Measurements from ENCODE around the gene PARD3. TPM values are rescaled to one million over a fixed set of nuclear protein-coding genes. Genes with fewer than 3 reads are reported as not detected.
A peak's percentile ranks its signal among the peaks of the same experiment; 100 is the strongest.

The PARD3 gene
- polyA plus RNA-seq, 3 donors, result 0.51 TPM; not detected in 2

DNA sequence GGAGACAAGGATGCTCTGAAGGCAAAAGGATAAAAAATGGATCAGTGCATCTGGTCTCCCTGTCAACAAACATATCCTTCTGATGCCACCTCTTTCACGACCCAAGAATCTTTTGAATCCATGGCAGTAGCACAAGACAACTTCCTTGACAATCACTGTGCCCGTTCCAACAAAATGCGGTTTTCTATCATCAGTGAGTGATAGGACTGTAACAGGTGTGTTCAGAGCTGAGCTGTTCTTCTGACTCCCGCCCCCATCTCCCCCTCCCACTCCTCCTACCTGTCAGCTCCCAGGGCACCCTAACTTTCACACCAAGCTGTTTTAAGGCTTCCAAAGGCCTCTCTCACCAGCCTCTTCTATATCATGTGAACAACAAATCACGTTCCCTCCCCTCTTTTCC lies 74.8 kb downstream of the PARD3 start:
- Mint-ChIP-seq H3K4me1 (no peaks in the 10 kb centered on the region), H3K27ac (no peak overlapping the region), H3K4me3 (peak overlapping the region in 1 of 2 donors; percentile 16), H3K36me3 (no peaks in the 10 kb centered on the region), H3K9me3 (peaks cover 0 to 4% (median 0%) of the 10 kb centered on the region in 7 donors), H3K27me3 (ENCODE audit: low read depth in 3 of 3) (peaks cover 16 to 35% (median 30%) of the 10 kb centered on the region in 3 donors)
- no peak overlapping the region for H3K4me3 ChIP-seq (replicated peaks in 1 of 3; ENCODE audit: low read depth in 2 of 3, low read length in 3 of 3)
- H3K9ac ChIP-seq (ENCODE audit: insufficient read depth, low read length, poor library complexity, severe bottlenecking), result no peak overlapping the region
- WGBS (ENCODE audit: insufficient coverage), result 100% methylated on average over 2 of the region's 5 CpGs
- TF ChIP-seq, protein P1, sequence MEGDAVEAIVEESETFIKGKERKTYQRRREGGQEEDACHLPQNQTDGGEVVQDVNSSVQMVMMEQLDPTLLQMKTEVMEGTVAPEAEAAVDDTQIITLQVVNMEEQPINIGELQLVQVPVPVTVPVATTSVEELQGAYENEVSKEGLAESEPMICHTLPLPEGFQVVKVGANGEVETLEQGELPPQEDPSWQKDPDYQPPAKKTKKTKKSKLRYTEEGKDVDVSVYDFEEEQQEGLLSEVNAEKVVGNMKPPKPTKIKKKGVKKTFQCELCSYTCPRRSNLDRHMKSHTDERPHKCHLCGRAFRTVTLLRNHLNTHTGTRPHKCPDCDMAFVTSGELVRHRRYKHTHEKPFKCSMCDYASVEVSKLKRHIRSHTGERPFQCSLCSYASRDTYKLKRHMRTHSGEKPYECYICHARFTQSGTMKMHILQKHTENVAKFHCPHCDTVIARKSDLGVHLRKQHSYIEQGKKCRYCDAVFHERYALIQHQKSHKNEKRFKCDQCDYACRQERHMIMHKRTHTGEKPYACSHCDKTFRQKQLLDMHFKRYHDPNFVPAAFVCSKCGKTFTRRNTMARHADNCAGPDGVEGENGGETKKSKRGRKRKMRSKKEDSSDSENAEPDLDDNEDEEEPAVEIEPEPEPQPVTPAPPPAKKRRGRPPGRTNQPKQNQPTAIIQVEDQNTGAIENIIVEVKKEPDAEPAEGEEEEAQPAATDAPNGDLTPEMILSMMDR (IDR thresholded peaks at IDR 0.05), result no peak
- H4K20me1 ChIP-seq (ENCODE audit: insufficient read depth, low read length), result no peaks in the 10 kb centered on the region
- no peak overlapping the region for H3K4me2 ChIP-seq (replicated peaks; ENCODE audit: extremely low read depth, low read length, poor library complexity, severe bottlenecking)
- H3K27ac ChIP-seq (ENCODE audit: low read depth in 1 of 2, low read length in 2 of 2), result no peak overlapping the region
- intact Hi-C loops (cut with micrococcal nuclease), result no loop called here
- no peaks in the 10 kb centered on the region for H3K9me3 ChIP-seq (replicated peaks in 1 of 2; ENCODE audit: control insufficient read depth in 1 of 2, insufficient read depth in 1 of 2, low read length in 2 of 2)
- no peaks in the 10 kb centered on the region for H3K36me3 ChIP-seq (replicated peaks in 1 of 2; ENCODE audit: control insufficient read depth in 1 of 2, insufficient read depth in 2 of 2, low read length in 2 of 2)
- H3K4me1 ChIP-seq (ENCODE audit: control insufficient read depth in 1 of 2, insufficient read depth in 2 of 2, low read length in 2 of 2), result no peaks in the 10 kb centered on the region
- no peak for DNase-seq
- H2AFZ ChIP-seq (ENCODE audit: insufficient read depth, low read depth, low read length, poor library complexity, severe bottlenecking), result no peak overlapping the region
- no peaks in the 10 kb centered on the region for H3K79me2 ChIP-seq (ENCODE audit: insufficient read depth, low read length)
- peaks cover 3 to 29% of the 10 kb centered on the region in 2 donors for H3K27me3 ChIP-seq (ENCODE audit: control insufficient read depth in 2 of 2, insufficient read depth in 2 of 2, low read length in 2 of 2)

DNA sequence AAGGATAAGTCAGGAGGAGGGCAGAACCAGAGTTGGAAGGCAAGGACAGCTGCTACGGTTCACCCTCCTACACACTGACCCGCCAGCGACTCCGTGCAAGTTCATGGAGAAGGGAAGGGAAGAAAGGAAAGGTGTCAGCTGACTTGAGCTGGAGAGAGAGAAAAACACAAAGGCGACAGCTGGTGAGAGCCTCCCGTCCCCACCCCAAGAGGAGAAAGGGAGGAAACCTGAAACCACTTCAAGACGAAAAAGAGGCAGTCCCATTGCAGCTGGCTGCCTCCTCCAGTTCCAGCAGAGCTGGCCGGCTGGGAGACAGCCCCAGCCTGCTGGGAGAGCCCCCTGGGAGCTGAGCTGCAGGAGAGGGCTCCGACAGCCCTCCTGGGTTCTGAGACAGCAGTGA lies 75.2 kb downstream of the PARD3 start:
- Mint-ChIP-seq H3K36me3 (no peaks in the 10 kb centered on the region), H3K4me3 (no peak overlapping the region), H3K4me1 (no peaks in the 10 kb centered on the region), H3K9me3 (peaks cover 0 to 4% (median 0%) of the 10 kb centered on the region in 7 donors), H3K27me3 (ENCODE audit: low read depth in 3 of 3) (peaks cover 15 to 35% (median 30%) of the 10 kb centered on the region in 3 donors), H3K27ac (no peak overlapping the region)
- no peak for DNase-seq
- Histone ChIP-seq H3K79me2 (ENCODE audit: insufficient read depth, low read length) (no peaks in the 10 kb centered on the region), H4K20me1 (ENCODE audit: insufficient read depth, low read length) (no peaks in the 10 kb centered on the region), H3K4me1 (ENCODE audit: control insufficient read depth in 1 of 2, insufficient read depth in 2 of 2, low read length in 2 of 2) (no peaks in the 10 kb centered on the region), H3K27ac (ENCODE audit: low read depth in 1 of 2, low read length in 2 of 2) (no peak overlapping the region), H3K27me3 (ENCODE audit: control insufficient read depth in 2 of 2, insufficient read depth in 2 of 2, low read length in 2 of 2) (peaks cover 3 to 29% of the 10 kb centered on the region in 2 donors), H2AFZ (ENCODE audit: insufficient read depth, low read depth, low read length, poor library complexity, severe bottlenecking) (no peak overlapping the region), H3K36me3 (replicated peaks in 1 of 2; ENCODE audit: control insufficient read depth in 1 of 2, insufficient read depth in 2 of 2, low read length in 2 of 2) (no peaks in the 10 kb centered on the region), H3K9me3 (replicated peaks in 1 of 2; ENCODE audit: control insufficient read depth in 1 of 2, insufficient read depth in 1 of 2, low read length in 2 of 2) (no peaks in the 10 kb centered on the region), H3K4me3 (replicated peaks in 1 of 3; ENCODE audit: low read depth in 2 of 3, low read length in 3 of 3) (no peak overlapping the region), H3K4me2 (replicated peaks; ENCODE audit: extremely low read depth, low read length, poor library complexity, severe bottlenecking) (no peak overlapping the region), H3K9ac (ENCODE audit: insufficient read depth, low read length, poor library complexity, severe bottlenecking) (no peak overlapping the region)
- intact Hi-C loops (cut with micrococcal nuclease), result no loop called here
- WGBS (ENCODE audit: insufficient coverage), result 49% methylated on average over 4 of the region's 9 CpGs
- TF ChIP-seq, protein P1 (IDR thresholded peaks at IDR 0.05), result no peak

Measured in CD14-positive monocyte (primary cell).